GM21423 (cell line): ENCODE data around the gene ARHGAP28.

Source experiments
- ATAC-seq: cut with Tn5 transposase; IDR thresholded peaks from one replicate; pipeline ENCODE4 v1.9.1; 2021; ENCODE audit warnings: mild to moderate bottlenecking, moderate library complexity; ENCODE audit not compliant: unreplicated experiment

Gene ARHGAP28

DNA sequence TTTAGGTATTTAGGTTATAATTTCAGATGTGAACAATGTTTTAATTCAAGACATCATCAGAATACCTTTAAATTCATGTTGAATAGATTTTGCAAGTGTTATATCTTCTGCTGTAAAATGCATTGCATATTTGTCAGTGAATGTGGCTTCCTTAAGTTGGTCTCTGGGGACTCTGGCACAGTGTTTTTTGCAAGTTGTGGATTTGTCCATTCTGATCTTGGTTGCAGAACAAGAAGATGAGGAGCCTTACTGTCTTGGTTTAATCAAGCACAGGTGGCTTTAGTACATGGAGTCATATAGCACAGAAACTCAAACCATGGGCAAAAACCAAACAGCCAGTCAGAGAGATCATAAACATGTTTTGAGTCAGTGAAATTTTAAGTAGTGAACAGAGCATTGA is 135.7 kb downstream of the ARHGAP28 start:
- no peak for ATAC-seq

- no peak for ATAC-seq
These were observed 137.1 kb downstream of the ARHGAP28 start for GRCh38 chr18:6866552-6867085.

DNA sequence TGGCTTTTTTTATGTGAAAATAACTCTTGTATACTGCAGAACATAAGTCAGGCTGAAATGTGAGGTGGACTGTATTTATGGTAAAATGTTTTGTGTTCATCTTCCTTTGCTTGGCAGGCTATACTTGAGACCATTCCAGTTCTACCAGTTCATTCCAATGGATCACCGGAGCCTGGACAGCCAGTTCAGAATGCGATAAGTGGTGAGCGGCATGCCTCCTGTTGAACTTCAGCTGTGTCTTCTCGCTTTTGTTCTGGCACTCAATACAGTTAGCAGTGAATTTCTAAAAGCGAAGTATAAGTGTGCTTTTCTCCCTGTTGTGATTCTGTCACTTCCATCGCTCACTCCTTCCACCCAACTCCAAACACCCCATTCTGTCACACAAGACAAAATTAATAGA is 138.5 kb downstream of the ARHGAP28 start:
- ATAC-seq, result no peak

GRCh38 chr18:6871566-6871965 is 142.1 kb downstream of the ARHGAP28 start:
- ATAC-seq, result no peak

- no peak for ATAC-seq
These were observed 143.7 kb downstream of the ARHGAP28 start for GRCh38 chr18:6873040-6873751.

DNA sequence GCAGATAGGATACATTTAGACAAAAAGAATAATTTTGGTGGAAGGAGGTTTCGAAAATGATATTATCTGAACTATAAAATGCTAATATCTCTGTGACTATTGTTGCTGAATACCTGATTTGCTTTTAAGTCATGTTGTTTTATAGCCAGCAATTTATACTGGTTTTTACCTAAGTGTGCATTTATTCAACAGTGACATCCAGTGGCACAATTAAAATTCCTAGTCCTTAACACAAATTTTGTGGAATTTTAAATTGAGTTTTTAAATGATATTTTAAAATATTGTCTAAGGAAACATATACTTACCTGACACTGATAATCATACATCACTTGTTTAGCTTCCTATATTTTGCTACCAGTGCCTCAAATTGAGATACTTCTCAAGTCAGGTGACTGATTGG is 144.8 kb downstream of the ARHGAP28 start:
- no peak for ATAC-seq

DNA sequence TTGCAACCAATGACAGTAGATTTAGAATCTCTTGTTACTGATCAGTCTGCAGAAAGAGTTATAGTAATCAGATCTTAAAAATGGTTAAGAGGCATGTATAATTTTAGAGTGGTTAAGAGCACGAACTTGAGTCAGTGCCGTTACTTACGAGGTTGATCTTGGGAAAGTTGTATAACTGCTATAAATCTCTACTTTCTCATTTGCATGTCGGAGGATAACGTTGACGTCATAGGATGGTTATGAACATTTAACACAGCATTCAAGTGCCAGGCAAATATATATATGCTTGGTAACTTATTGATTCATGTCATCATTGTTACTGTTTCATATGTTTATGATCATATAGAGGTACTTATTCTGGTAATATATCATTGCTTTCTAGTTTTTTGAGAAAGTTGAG is 146.2 kb downstream of the ARHGAP28 start:
- ATAC-seq, result no peak

DNA sequence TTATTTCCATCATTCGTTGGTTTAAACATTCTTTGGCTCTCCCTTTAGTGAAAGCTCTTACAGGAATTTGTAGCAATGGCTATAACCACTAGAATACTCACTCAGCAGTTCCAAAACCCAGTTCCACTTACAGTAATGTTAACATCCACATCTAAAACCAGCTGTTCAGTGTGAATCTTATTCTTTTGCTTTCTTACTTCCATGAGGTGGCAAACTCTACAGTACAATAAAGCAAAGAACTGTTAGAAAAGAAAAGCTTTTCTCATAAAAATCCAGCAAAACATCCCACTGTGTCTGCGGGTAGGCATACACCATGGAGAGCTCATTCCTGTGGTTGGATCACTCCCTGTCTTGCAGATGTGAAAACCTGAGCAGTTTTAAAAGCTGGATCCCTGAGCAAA is 147.1 kb downstream of the ARHGAP28 start:
- no peak for ATAC-seq

DNA sequence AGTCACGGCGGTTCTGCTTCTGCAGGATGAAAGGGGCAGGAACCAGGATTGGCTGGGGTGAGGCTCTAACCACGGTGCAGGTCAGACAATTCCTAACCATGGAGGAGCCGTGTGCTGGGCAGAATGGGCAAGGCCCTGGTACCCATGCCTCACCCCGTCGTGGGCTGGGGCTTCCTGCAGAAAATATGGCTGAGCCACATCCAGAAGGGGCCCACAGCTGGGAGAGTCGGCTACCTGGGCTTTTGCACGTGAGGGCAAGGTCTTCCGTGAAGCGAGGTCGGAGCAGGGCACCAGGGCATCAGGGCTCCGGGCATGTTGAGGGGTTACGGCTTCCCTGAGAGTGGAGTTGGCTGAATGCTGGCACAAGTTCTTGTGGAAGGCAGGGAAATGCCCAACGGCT is 147.8 kb downstream of the ARHGAP28 start:
- ATAC-seq, result no peak

DNA sequence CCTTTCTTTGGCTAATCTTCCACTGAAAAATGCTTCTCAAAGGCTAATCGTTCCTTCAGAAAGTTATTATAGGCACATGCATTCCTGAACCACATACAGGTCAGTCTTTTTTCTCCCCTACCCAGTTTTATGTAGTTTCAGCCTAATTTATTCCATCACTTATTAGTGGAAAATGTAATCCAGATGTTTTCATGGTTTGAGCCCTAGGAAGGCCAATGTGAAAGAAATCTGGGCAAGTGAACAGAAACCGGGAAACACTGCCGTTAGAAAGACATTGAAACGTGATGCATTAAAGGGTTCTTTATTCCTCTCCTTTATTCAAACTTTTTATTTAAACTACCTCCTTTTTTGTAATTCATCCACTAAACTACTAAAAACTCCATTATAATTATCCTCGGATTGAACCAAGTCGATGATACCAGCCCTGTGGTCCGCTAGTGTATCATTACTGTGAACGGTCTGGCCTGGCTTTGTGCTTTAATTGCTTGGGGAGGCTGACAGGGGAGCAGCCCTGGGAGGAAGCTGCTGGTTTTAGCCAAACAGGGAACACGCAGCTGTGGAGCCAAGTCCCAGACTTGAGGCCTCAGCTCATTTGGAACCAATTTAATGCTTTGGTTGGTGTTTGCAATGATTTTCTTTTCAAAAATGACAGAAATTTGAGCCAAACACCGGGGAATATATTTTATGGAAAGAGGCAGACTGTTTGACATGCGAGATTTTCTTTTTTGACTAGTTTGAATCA is 149.2 kb downstream of the ARHGAP28 start:
- no peak for ATAC-seq

DNA sequence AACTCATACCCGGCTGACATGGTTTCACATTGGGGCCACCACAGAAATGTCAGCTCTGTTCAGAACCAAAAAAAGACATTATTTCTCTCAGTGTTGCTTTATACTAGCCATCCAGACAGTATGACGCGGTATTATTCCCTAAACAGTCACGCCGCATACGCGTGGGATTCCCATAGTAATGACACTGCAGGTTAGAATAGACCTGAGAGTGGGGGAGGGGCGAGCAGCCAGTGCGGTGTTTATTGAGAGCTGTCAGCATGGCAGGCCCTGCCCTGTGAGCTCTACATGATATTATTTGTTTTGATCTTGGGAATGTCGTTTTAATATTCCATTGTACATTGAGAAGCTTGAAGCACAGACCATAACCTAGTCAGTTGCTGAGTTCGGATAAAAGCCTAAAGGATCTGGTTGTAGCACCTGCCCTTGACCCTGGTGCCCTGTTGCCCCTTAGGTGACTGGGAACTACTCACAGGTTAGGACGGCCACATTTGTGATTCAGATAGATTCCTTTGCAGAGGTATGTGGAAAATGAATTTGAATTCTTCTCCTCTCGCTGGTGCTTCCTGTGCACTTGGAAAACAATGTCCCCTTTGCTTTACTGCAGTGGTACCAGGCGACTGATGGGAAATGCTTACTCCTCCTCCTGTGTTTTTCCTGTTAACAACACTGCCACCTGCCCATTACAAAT is 150.1 kb downstream of the ARHGAP28 start:
- ATAC-seq, result no peak

GRCh38 chr18:6881034-6881820 is 151.7 kb downstream of the ARHGAP28 start:
- ATAC-seq, result no peak

DNA sequence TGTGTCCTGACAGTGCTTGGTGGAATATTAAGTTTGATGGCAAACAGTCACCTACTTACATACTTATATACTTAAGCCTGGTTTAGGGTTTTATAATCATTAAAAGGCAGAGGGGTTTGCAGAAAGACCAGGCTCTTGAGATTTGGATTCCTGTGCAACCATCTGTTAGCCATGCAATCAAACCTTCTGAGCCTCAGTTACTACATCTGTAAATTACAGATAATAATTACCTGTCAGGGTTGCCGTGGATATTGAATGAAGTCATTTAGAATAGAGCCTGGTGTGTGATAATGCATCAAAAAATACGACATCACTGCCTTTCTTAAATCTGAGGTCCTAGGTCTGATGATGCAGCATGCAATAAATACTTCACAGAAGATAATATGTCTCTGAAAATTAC is 152.9 kb downstream of the ARHGAP28 start:
- no peak for ATAC-seq

- no peak for ATAC-seq
These were observed 155.5 kb downstream of the ARHGAP28 start for GRCh38 chr18:6885006-6885481.

DNA sequence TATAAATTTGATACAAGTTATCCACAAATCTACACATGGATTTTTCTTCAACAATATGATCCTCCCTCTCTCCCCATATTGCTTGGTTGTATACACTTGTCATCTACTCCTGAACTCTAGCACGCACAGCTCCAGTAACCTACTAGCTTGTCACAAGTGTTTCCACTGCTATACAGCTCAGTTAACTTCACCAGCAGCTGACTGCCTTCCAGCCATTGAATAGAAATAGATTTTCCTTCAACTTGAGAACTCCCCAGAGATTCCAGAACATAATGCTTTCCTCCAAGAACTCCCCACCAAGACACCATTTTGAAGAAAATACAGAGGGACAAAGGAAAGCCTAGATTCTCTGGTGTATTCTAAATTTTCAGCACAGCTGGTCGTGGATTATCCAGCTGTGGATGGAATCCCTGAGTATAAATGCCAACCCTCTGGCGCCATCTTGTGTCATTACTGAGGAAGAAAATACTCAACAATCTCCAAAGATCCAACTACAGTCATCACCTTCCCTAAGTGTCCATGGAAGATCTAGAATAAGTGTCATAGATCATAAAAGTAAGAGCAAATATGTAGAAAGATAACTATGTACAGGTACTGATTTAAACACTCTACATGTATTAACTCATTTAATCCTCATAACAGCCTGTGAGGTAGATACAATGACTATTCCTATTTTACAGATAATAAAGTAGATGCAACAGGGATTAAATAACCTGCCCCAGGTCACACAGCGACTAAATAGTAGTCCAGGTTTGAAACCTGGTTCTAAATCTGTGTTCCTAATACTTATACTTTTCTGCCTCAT is 156.7 kb downstream of the ARHGAP28 start:
- ATAC-seq, result no peak

DNA sequence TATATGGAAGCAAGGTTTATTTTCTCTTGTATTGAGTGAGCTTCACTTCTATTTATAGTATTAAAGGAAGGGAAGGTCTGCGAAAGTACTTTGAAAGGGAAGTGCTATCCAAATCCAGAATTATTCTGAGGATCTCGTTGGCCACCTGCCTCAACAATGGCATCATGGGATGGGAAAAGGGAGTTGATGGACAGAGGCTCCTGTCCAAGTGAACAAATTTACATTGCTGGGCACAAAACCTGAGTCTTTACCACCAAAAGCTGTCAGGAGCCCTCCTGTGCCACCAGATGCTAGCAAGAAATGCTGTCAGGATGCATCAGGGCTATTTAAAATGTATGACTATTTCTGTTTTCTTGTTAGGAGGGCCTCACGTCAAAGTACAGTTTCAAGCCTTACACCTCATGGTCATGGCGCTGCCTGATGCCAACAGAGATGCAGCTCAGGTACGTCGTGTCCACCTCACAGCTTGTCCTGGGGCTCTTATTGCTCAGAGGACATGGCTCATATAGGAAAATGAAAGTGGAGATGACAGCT is 157.3 kb downstream of the ARHGAP28 start:
- no peak for ATAC-seq

DNA sequence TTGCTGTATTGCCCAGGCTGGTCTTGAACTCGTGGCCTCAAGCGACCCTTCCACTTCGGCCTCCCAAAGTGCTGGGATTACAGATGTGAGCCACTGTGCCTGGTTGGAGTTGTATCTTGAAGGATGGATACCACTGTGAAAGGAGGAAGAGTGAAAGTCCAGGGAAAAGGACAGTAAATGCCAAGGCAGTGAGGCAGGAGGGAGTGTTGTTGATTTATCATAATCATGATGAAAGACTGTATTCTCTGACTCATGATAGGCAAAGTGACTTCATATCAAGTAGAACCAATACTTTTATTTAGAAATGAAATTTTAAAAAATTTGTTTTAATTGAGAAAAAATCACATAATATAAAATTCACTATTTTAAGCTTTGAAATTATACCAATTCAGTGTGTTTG is 162.3 kb downstream of the ARHGAP28 start:
- no peak for ATAC-seq

GRCh38 chr18:6901286-6901926 is 171.9 kb downstream of the ARHGAP28 start:
- no peak for ATAC-seq

GRCh38 chr18:6917072-6917471 is 187.6 kb downstream of the ARHGAP28 start:
- ATAC-seq, result no peak
